IPS-18c (cell line): ENCODE results near the gene CTSF.
"Not testable (repeated sequence)": the region's sequence is repeated elsewhere in the genome, so short reads cannot be mapped to it uniquely, and the experiment has no call there.

Source experiments
- H3K4me3 ChIP-seq: 2 replicates; pipeline ENCODE4 v1.7.0; 2013; ENCODE audit warnings: low read depth, mild to moderate bottlenecking, low read length, moderate library complexity; ENCODE audit not compliant: insufficient read depth
- H3K9me3 ChIP-seq: one replicate; pipeline ENCODE4 v1.6.1; 2013; ENCODE audit warnings: mild to moderate bottlenecking, low read length, moderate library complexity; ENCODE audit not compliant: control insufficient read depth, insufficient read depth

Gene CTSF

GRCh38 chr11:66568124-66568916, at the start of gene CTSF:
TSS of gene CTSF (minus strand) at chr11:66568606. CDS start at chr11:66568486, 120 bp downstream.
- H3K9me3 ChIP-seq, result peaks cover under 1% of the 10 kb centered on the region
- no peak within 1 kb of the TSS for H3K4me3 ChIP-seq

GRCh38 chr11:66617155-66617834, 48.9 kb upstream of the CTSF start:
- Histone ChIP-seq H3K4me3 (peak overlapping the region; percentile 100), H3K9me3 (no peaks in the 10 kb centered on the region)

GRCh38 chr11:66616379-66617154, 48.2 kb upstream of the CTSF start, which contains the start of gene RBM14:
TSS of gene RBM14 (plus strand) at chr11:66616630. CDS start at chr11:66616721, 91 bp downstream.
- Histone ChIP-seq H3K4me3 (peak within 1 kb of the TSS; percentile 100), H3K9me3 (no peaks in the 10 kb centered on the region)

- Histone ChIP-seq H3K4me3 (no peak overlapping the region), H3K9me3 (no peaks in the 10 kb centered on the region)
Observed at GRCh38 chr11:66614073-66614472, 45.7 kb upstream of the CTSF start.

GRCh38 chr11:66612458-66612857, 44.1 kb upstream of the CTSF start:
- Histone ChIP-seq H3K4me3 (no peak overlapping the region), H3K9me3 (no peaks in the 10 kb centered on the region)

GRCh38 chr11:66609721-66610617, 41.6 kb upstream of the CTSF start:
- no peaks in the 10 kb centered on the region for H3K9me3 ChIP-seq
- no peak overlapping the region for H3K4me3 ChIP-seq

GRCh38 chr11:66607126-66607834, 38.9 kb upstream of the CTSF start:
- Histone ChIP-seq H3K4me3 (no peak overlapping the region), H3K9me3 (no peaks in the 10 kb centered on the region)

- not testable (repeated sequence) for H3K4me3 ChIP-seq, H3K9me3 ChIP-seq
Observed at GRCh38 chr11:66606608-66607007, 38.2 kb upstream of the CTSF start.

- Histone ChIP-seq H3K9me3 (no peaks in the 10 kb centered on the region), H3K4me3 (no peak overlapping the region)
Observed at GRCh38 chr11:66604155-66604554, 35.7 kb upstream of the CTSF start.

GRCh38 chr11:66603072-66603471, 34.7 kb upstream of the CTSF start:
- no peak overlapping the region for H3K4me3 ChIP-seq
- no peaks in the 10 kb centered on the region for H3K9me3 ChIP-seq

GRCh38 chr11:66600631-66601233, 32.3 kb upstream of the CTSF start:
- no peak overlapping the region for H3K4me3 ChIP-seq
- no peaks in the 10 kb centered on the region for H3K9me3 ChIP-seq

GRCh38 chr11:66600219-66600618, 31.8 kb upstream of the CTSF start:
- no peaks in the 10 kb centered on the region for H3K9me3 ChIP-seq
- H3K4me3 ChIP-seq, result no peak overlapping the region

- no peak overlapping the region for H3K4me3 ChIP-seq
- no peaks in the 10 kb centered on the region for H3K9me3 ChIP-seq
Observed at GRCh38 chr11:66598993-66599392, 30.6 kb upstream of the CTSF start.

GRCh38 chr11:66595245-66595904, 27.0 kb upstream of the CTSF start:
- H3K4me3 ChIP-seq, result no peak overlapping the region

GRCh38 chr11:66593650-66594049, 25.2 kb upstream of the CTSF start:
- H3K9me3 ChIP-seq, result peaks cover 4% of the 10 kb centered on the region
- peak overlapping the region; percentile 56 for H3K4me3 ChIP-seq

More at GRCh38 chr11:66595245-66595904, 27.0 kb upstream of the CTSF start:
- peaks cover 4% of the 10 kb centered on the region for H3K9me3 ChIP-seq
